HepG2 (cell line): ENCODE measurements around the gene ZCCHC8. TPM values are rescaled to one million over a fixed set of nuclear protein-coding genes. Genes with fewer than 3 reads are reported as not detected.
A peak's percentile ranks its signal among the peaks of the same experiment; 100 is the strongest.

Experiments used
- ARID3A ChIP-seq: IDR thresholded peaks from 2 replicates; pipeline ENCODE4 v1.6.1; 2012; ENCODE audit warnings: low read depth, low read length, improper control_type of control experiment
- CEBPG ChIP-seq: IDR thresholded peaks from 2 replicates; pipeline ENCODE4 v1.6.1; 2016
- CENPBD1 ChIP-seq: sonication (generic); formaldehyde crosslinking; IDR thresholded peaks from 2 replicates; pipeline ENCODE4 v1.8.0; 2022; ENCODE audit warnings: missing genetic modification reagents, low read depth, mild to moderate bottlenecking, borderline replicate concordance
- IRF1 ChIP-seq: sonication (generic); formaldehyde crosslinking; IDR thresholded peaks from 2 replicates; pipeline ENCODE4 v1.4.0; 2020; ENCODE audit warnings: low read depth, mild to moderate bottlenecking, missing genetic modification reagents
- TERF1 ChIP-seq: sonication (generic); formaldehyde crosslinking; IDR thresholded peaks from 2 replicates; pipeline ENCODE4 v1.8.0; 2022; ENCODE audit warnings: mild to moderate bottlenecking, missing genetic modification reagents, moderate library complexity
- THAP7 ChIP-seq: sonication (generic); formaldehyde crosslinking; IDR thresholded peaks from 2 replicates; pipeline ENCODE4 v1.8.1; 2023; ENCODE audit warnings: mild to moderate bottlenecking, missing genetic modification reagents
- ZBTB2 ChIP-seq: sonication (generic); formaldehyde crosslinking; IDR thresholded peaks from 2 replicates; pipeline ENCODE4 v1.8.0; 2022; ENCODE audit warnings: low read depth, missing genetic modification reagents
- ZMAT3 ChIP-seq: sonication (generic); formaldehyde crosslinking; conservative IDR thresholded peaks from 2 replicates; pipeline ENCODE4 v1.7.0; 2021; ENCODE audit warnings: missing genetic modification reagents
- ZNF142 ChIP-seq: sonication (generic); formaldehyde crosslinking; IDR thresholded peaks from 2 replicates; pipeline ENCODE4 v1.4.0; 2020; ENCODE audit warnings: missing genetic modification reagents
- ZNF431 ChIP-seq: sonication (generic); formaldehyde crosslinking; IDR thresholded peaks from 2 replicates; pipeline ENCODE4 v1.9.0; 2022; ENCODE audit warnings: missing genetic modification reagents, low read depth, mild to moderate bottlenecking, borderline replicate concordance
- ZNF781 ChIP-seq: sonication (generic); formaldehyde crosslinking; IDR thresholded peaks from 2 replicates; pipeline ENCODE4 v1.5.1; 2020; ENCODE audit warnings: borderline replicate concordance, mild to moderate bottlenecking, missing genetic modification reagents; ENCODE audit errors: not compliant biosample characterization
- ZSCAN9 ChIP-seq: IDR thresholded peaks from 2 replicates; pipeline ENCODE4 v1.6.1; 2016; ENCODE audit warnings: borderline replicate concordance
- polyA plus RNA-seq, 8 experiments: library from polyadenylated mRNA; depleted of rRNA in 3 of 8; stranded (reverse) in 7 of 8; unstranded in 1 of 8; fragments of >200 nt; fragmentation: Illumina TruSeq in 4 of 8; extraction: Trizol in 4 of 8; gene quantifications; 2 replicates each; pipeline versions ENCODE4 v1.2.1 to v1.2.3, GENCODE V29; 2011 to 2016; ENCODE audit warnings: low read depth in 4 of 8, missing spikeins in 1 of 8, mixed read lengths in 1 of 8; ENCODE audit not compliant: insufficient read depth in 1 of 8
- total RNA-seq, 5 experiments: library from RNA; depleted of rRNA; stranded (reverse); fragments of >200 nt; fragmentation: Illumina TruSeq; extraction: Trizol; gene quantifications; 2 replicates each; pipeline ENCODE4 v1.2.3, GENCODE V29; 2016; ENCODE audit warnings: low read depth in 1 of 5

ZCCHC8 gene
- total and polyA plus RNA-seq, 2 of the 13 experiments (the other 11 are each of a cell fraction or from before 2014, with no cell fraction given): 18.6 to 20.9 TPM

- TF ChIP-seq ARID3A (peak; percentile 49; the same call in 1 of the 2 replicates), ZNF142 (CRISPR knock-in tag) (no peak), ZNF431 (CRISPR knock-in tag) (no peak), ZSCAN9 (CRISPR knock-in tag) (no peak), TERF1 (CRISPR knock-in tag) (no peak), IRF1 (CRISPR knock-in tag) (no peak), THAP7 (no peak), CENPBD1 (CRISPR knock-in tag) (no peak), ZNF781 (CRISPR knock-in tag) (no peak), ZMAT3 (no peak), ZBTB2 (CRISPR knock-in tag) (no peak), CEBPG (CRISPR knock-in tag) (no peak)
These were observed 29.2 kb downstream of the ZCCHC8 start (continued) for GRCh38 chr12:122471324-122472226.
